ENCODE data around the gene EVI5L. TPM values are rescaled to one million over a fixed set of nuclear protein-coding genes. Genes with fewer than 3 reads are reported as not detected.
A peak's percentile ranks its signal among the peaks of the same experiment; 100 is the strongest.

EVI5L gene
- total RNA-seq, 4 donors from 2014 or later = 14.4 to 30.3 (median 17.7) TPM

GRCh38 chr19:7820588-7820987 lies 9.4 kb upstream of the EVI5L start:
- no peak for DNase-seq (ENCODE audit: low spot score in 2 of 2)
- peaks cover 0 to 36% (median 2%) of the 10 kb centered on the region in 4 donors for H3K9me3 ChIP-seq
- TF ChIP-seq EP300 (IDR thresholded peaks at IDR 0.05) (no peak), CTCF (IDR thresholded peaks at IDR 0.05) (no peak), POLR2A (IDR thresholded peaks at IDR 0.05) (no peak)
- H3K36me3 ChIP-seq = no peaks in the 10 kb centered on the region
- no peak overlapping the region for H3K27ac ChIP-seq
- no peak overlapping the region for H3K4me3 ChIP-seq
- H3K27me3 ChIP-seq = peaks cover 0 to 17% of the 10 kb centered on the region in 2 donors
- H3K4me1 ChIP-seq = no peaks in the 10 kb centered on the region
- WGBS, 2 donors = 33 to 44% methylated on average over 3 of the region's 3 CpGs

- no peaks in the 10 kb centered on the region for H3K36me3 ChIP-seq
- DNase-seq (ENCODE audit: low spot score in 2 of 2) = no peak
- TF ChIP-seq CTCF (IDR thresholded peaks at IDR 0.05) (no peak), POLR2A (IDR thresholded peaks at IDR 0.05) (no peak), EP300 (IDR thresholded peaks at IDR 0.05) (no peak)
- H3K27ac ChIP-seq = no peak overlapping the region
- H3K9me3 ChIP-seq = peaks cover 0 to 13% (median 0%) of the 10 kb centered on the region in 4 donors
- H3K27me3 ChIP-seq = peaks cover 0 to 18% of the 10 kb centered on the region in 2 donors
- 88 to 90% methylated on average over 4 of the region's 4 CpGs for WGBS, 2 donors
- no peaks in the 10 kb centered on the region for H3K4me1 ChIP-seq
- H3K4me3 ChIP-seq = no peak overlapping the region
Observed at GRCh38 chr19:7822910-7823515, 7.0 kb upstream of the EVI5L start.

GRCh38 chr19:7823686-7824301 lies 6.2 kb upstream of the EVI5L start:
- WGBS, 2 donors = 48 to 63% methylated on average over 9 of the region's 9 CpGs
- H3K4me3 ChIP-seq = no peak overlapping the region
- H3K36me3 ChIP-seq = no peaks in the 10 kb centered on the region
- H3K4me1 ChIP-seq = no peaks in the 10 kb centered on the region
- no peak overlapping the region for H3K27ac ChIP-seq
- H3K27me3 ChIP-seq = peaks cover 0 to 18% of the 10 kb centered on the region in 2 donors
- TF ChIP-seq CTCF (IDR thresholded peaks at IDR 0.05) = no peak
- no peak for TF ChIP-seq EP300 (IDR thresholded peaks at IDR 0.05)
- TF ChIP-seq POLR2A (IDR thresholded peaks at IDR 0.05) = no peak
- peaks cover 0 to 5% (median 0%) of the 10 kb centered on the region in 4 donors for H3K9me3 ChIP-seq
- no peak for DNase-seq (ENCODE audit: low spot score in 2 of 2)

- 5 to 10% methylated on average over 18 of the region's 18 CpGs for WGBS, 2 donors
- peaks cover 0 to 12% of the 10 kb centered on the region in 2 donors for H3K27me3 ChIP-seq
- no peaks in the 10 kb centered on the region for H3K36me3 ChIP-seq
- TF ChIP-seq POLR2A (IDR thresholded peaks at IDR 0.05) = no peak
- no peak for TF ChIP-seq CTCF (IDR thresholded peaks at IDR 0.05)
- TF ChIP-seq EP300 (IDR thresholded peaks at IDR 0.05) = no peak
- DNase-seq (ENCODE audit: low spot score in 2 of 2) = no peak
- no peaks in the 10 kb centered on the region for H3K9me3 ChIP-seq
- H3K4me1 ChIP-seq = peaks cover 0 to 42% (median 18%) of the 10 kb centered on the region in 4 donors
- peak overlapping the region in 2 of 4 donors; percentile 37 to 87 for H3K27ac ChIP-seq
- peak overlapping the region; percentile 3 to 95 (median 36) for H3K4me3 ChIP-seq
Observed at GRCh38 chr19:7829166-7829520, 875 bp upstream of the EVI5L start.

GRCh38 chr19:7830272-7830771 lies 304 bp downstream of the EVI5L start:
- H3K36me3 ChIP-seq = no peaks in the 10 kb centered on the region
- 2% methylated on average over 45 of the region's 53 CpGs; no CpG with 5 or more reads in 1 of the 2 donors for WGBS, 2 donors
- TF ChIP-seq EP300 (IDR thresholded peaks at IDR 0.05) (no peak), POLR2A (IDR thresholded peaks at IDR 0.05) (no peak), CTCF (IDR thresholded peaks at IDR 0.05) (no peak)
- H3K4me3 ChIP-seq = peak overlapping the region; percentile 56 to 95 (median 68)
- peak overlapping the region in 3 of 4 donors; percentile 65 to 87 (median 66) for H3K27ac ChIP-seq
- peaks cover 0 to 4% of the 10 kb centered on the region in 2 donors for H3K27me3 ChIP-seq
- no peaks in the 10 kb centered on the region for H3K9me3 ChIP-seq
- DNase-seq (ENCODE audit: low spot score in 2 of 2) = no peak
- peaks cover 0 to 42% (median 18%) of the 10 kb centered on the region in 4 donors for H3K4me1 ChIP-seq

Measured in tibial nerve (tissue), 4 donors.